Upper lobe of left lung (tissue), 6 donors: ENCODE results near the gene MPPED2. TPM values are rescaled to one million over a fixed set of nuclear protein-coding genes. Genes with fewer than 3 reads are reported as not detected.

Source experiments
- ATAC-seq, 2 donors: fragments of 200-7000 bp; cut with Tn5 transposase; one replicate each; pipeline ENCODE4 v1.9.1; 2022; ENCODE audit warnings: mild to moderate bottlenecking in 2 of 2, moderate library complexity in 2 of 2; ENCODE audit not compliant: low FRiP score in 2 of 2
- DNase-seq, 2 donors: peaks; one replicate each; pipeline ENCODE4 v3.0.0-alpha.2; 2019 to 2020
- H3K27ac ChIP-seq, 4 donors: fragments of 200-600 bp; sonication (generic); one replicate each; pipeline ENCODE4 v1.5.1; 2016 to 2019
- H3K27me3 ChIP-seq, 4 donors: fragments of 200-600 bp; sonication (generic); one replicate each; pipeline ENCODE4 v1.5.1; 2017 to 2019
- H3K36me3 ChIP-seq, 4 donors: fragments of 200-600 bp; sonication (generic); one replicate each; pipeline ENCODE4 v1.5.1; 2016 to 2019
- H3K4me1 ChIP-seq, 4 donors: fragments of 200-600 bp; sonication (generic); one replicate each; pipeline ENCODE4 v1.5.1; 2018 to 2019
- H3K4me3 ChIP-seq, 4 donors: fragments of 200-600 bp; sonication (generic); one replicate each; pipeline ENCODE4 v1.5.1; 2017 to 2019; ENCODE audit warnings: mild to moderate bottlenecking in 2 of 4, moderate library complexity in 1 of 4
- H3K9me3 ChIP-seq, 4 donors: fragments of 200-600 bp; sonication (generic); one replicate each; pipeline ENCODE4 v1.5.1; 2018 to 2019
- EP300 ChIP-seq, 4 donors: sonication (generic); formaldehyde crosslinking; IDR thresholded peaks; one replicate each; pipeline ENCODE4 v1.5.1; 2017; ENCODE audit warnings: antibody characterized with exemption in 4 of 4, control low read depth in 2 of 4
- POLR2A ChIP-seq, 4 donors: fragments of 450-650 bp; IDR thresholded peaks; one replicate each; pipeline ENCODE4 v1.5.1; 2016 to 2017; ENCODE audit warnings: antibody characterized with exemption in 4 of 4, mild to moderate bottlenecking in 2 of 4
- POLR2AphosphoS5 ChIP-seq, 2 donors: sonication (generic); formaldehyde crosslinking; IDR thresholded peaks; one replicate each; pipeline ENCODE4 v1.5.1; 2017; ENCODE audit warnings: antibody characterized with exemption in 2 of 2
- WGBS, 2 donors: methylation state at CpG; one replicate each; pipeline ENCODE4 v1.1.5; 2017 to 2018; 5-methylcytosine and 5-hydroxymethylcytosine counted together
- total RNA-seq, 6 donors: library from RNA; depleted of rRNA in 4 of 6; stranded (reverse); fragments of >200 nt in 4 of 6; gene quantifications; one replicate each; pipeline versions ENCODE4 v1.1.0 to v1.2.1, GENCODE V29; 2016 to 2021
- TF ChIP-seq, protein P1 (sequence below), 6 experiments: fragments of 450-650 bp in 4 of 6; fragments of 200-600 bp in 2 of 6; sonication (generic) in 2 of 6; IDR thresholded peaks; one replicate each; pipeline ENCODE4 v1.5.1; 2016 to 2019; ENCODE audit warnings: antibody characterized with exemption in 6 of 6
- donor health status: DM: no; HTN: no; CAD: no; lungs with moderate emphysema.
- donor health status: DM: no; HTN: yes; CAD: no; lungs with severe emphysema.

Gene MPPED2
- total RNA-seq, 6 donors from 2014 or later = 0.20 to 3.8 (median 0.49) TPM; not detected in 1

DNA sequence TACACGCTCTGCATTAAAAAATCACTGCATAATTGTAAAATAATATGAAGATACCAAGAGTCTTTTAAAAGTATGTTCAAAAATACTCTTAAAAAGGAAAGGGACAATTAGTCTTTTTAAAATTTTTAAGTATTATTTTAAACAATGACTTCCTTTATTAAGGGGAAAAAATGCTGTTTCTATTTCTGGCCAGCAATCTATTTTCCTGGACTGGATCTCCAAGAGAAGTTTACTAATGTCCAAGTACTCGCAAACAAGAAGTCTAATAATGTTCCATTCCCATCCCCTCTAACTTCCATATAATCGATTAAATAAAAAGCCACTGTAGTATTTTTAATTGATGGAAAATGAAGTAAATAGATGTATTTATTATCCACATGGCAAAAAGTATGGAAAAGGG, 123.7 kb downstream of the MPPED2 start:
- TF ChIP-seq POLR2A (IDR thresholded peaks at IDR 0.05) (no peak), POLR2AphosphoS5 (IDR thresholded peaks at IDR 0.05) (no peak)
- WGBS, 2 donors = 67 to 82% methylated on average over 3 of the region's 3 CpGs
- Histone ChIP-seq H3K9me3 (no peaks in the 10 kb centered on the region), H3K27ac (no peak overlapping the region), H3K4me1 (no peaks in the 10 kb centered on the region), H3K4me3 (no peak overlapping the region), H3K36me3 (no peaks in the 10 kb centered on the region), H3K27me3 (no peaks in the 10 kb centered on the region)
- no peak for DNase-seq
- no peak for ATAC-seq

DNA sequence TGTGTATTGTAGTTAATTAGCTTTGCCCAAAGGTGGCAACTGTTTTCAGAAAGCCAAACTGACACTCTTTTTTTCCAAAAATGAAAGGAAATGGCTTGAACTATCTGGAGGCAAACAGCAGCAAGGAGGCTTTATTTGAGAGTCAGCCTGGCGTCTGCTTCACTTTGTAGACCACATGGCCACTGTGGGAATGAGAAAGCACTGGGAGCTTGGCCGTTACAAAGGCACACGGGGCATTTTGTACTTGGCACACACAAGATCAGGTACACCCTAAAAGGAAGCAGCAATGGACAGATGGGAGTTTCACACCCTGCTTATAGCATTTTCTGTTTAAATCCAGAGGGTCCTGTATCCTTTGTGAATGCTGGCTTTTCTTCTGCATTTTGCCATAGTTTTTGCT, 126.3 kb downstream of the MPPED2 start:
- Histone ChIP-seq H3K27me3 (no peaks in the 10 kb centered on the region), H3K9me3 (no peaks in the 10 kb centered on the region), H3K27ac (no peak overlapping the region), H3K36me3 (no peaks in the 10 kb centered on the region), H3K4me3 (no peak overlapping the region), H3K4me1 (peaks cover 0 to 5% (median 0%) of the 10 kb centered on the region in 4 donors)
- 72 to 73% methylated on average over 3 of the region's 3 CpGs for WGBS, 2 donors
- TF ChIP-seq POLR2AphosphoS5 (IDR thresholded peaks at IDR 0.05) = no peak
- no peak for TF ChIP-seq POLR2A (IDR thresholded peaks at IDR 0.05)
- TF ChIP-seq, protein P1, sequence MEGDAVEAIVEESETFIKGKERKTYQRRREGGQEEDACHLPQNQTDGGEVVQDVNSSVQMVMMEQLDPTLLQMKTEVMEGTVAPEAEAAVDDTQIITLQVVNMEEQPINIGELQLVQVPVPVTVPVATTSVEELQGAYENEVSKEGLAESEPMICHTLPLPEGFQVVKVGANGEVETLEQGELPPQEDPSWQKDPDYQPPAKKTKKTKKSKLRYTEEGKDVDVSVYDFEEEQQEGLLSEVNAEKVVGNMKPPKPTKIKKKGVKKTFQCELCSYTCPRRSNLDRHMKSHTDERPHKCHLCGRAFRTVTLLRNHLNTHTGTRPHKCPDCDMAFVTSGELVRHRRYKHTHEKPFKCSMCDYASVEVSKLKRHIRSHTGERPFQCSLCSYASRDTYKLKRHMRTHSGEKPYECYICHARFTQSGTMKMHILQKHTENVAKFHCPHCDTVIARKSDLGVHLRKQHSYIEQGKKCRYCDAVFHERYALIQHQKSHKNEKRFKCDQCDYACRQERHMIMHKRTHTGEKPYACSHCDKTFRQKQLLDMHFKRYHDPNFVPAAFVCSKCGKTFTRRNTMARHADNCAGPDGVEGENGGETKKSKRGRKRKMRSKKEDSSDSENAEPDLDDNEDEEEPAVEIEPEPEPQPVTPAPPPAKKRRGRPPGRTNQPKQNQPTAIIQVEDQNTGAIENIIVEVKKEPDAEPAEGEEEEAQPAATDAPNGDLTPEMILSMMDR (IDR thresholded peaks at IDR 0.05) = no peak
- no peak for TF ChIP-seq EP300 (IDR thresholded peaks at IDR 0.05)
- ATAC-seq (no peak), DNase-seq (no peak)

DNA sequence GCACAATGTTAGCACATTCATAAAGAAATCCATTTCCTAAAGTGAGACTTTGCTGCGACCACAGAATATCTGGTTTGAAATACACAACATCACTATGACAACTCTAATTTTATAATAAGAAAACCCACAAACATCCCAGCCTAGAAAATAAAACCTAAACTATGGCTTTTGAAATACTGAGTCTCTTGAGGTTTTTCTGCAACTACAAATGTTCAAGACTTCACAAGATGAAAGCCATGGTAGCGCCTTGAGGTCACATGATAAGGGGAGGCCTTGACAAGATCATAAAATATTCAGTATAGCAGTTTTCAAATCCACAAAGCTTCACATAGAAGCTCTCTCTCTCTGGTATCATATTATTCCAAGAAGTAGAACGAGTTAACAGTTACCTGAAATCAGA, 126.8 kb downstream of the MPPED2 start:
- H3K27ac ChIP-seq = no peak overlapping the region
- no peaks in the 10 kb centered on the region for H3K36me3 ChIP-seq
- ATAC-seq = no peak
- TF ChIP-seq POLR2AphosphoS5 (IDR thresholded peaks at IDR 0.05) (no peak), EP300 (IDR thresholded peaks at IDR 0.05) (no peak), POLR2A (IDR thresholded peaks at IDR 0.05) (no peak)
- TF ChIP-seq, protein P1 (IDR thresholded peaks at IDR 0.05) = no peak
- no peaks in the 10 kb centered on the region for H3K27me3 ChIP-seq
- no peak for DNase-seq
- H3K9me3 ChIP-seq = no peaks in the 10 kb centered on the region
- H3K4me3 ChIP-seq = no peak overlapping the region
- 87 to 97% methylated on average over 3 of the region's 3 CpGs for WGBS, 2 donors
- peaks cover 0 to 6% (median 0%) of the 10 kb centered on the region in 4 donors for H3K4me1 ChIP-seq

DNA sequence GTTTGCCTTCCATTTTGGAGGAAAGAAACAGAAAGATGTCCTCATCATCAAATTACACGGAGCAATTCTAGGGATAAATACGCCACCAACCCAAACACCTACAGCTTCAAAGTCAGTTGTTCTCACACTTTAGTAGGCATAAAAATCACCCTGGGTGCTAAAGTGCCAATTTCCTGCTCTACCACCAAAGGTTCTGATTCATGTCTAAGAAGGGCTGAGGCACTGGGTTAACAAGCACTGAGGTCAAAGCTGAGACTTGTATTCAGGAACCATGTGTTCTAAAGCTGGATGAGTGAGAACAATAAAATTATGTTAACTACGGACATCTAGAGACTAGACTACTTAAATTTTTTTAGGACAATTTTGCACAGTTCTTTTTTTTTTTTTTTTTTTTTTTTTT, 127.6 kb downstream of the MPPED2 start:
- DNase-seq (no peak), ATAC-seq (no peak)
- WGBS, 2 donors = 86 to 90% methylated on average over 3 of the region's 3 CpGs
- no peaks in the 10 kb centered on the region for H3K27me3 ChIP-seq
- TF ChIP-seq POLR2A (IDR thresholded peaks at IDR 0.05) (no peak), POLR2AphosphoS5 (IDR thresholded peaks at IDR 0.05) (no peak), EP300 (IDR thresholded peaks at IDR 0.05) (no peak)
- TF ChIP-seq, protein P1 (IDR thresholded peaks at IDR 0.05) = no peak
- H3K4me3 ChIP-seq = no peak overlapping the region
- no peaks in the 10 kb centered on the region for H3K36me3 ChIP-seq
- peaks cover 0 to 10% (median 6%) of the 10 kb centered on the region in 4 donors for H3K4me1 ChIP-seq
- H3K27ac ChIP-seq = no peak overlapping the region
- no peaks in the 10 kb centered on the region for H3K9me3 ChIP-seq

DNA sequence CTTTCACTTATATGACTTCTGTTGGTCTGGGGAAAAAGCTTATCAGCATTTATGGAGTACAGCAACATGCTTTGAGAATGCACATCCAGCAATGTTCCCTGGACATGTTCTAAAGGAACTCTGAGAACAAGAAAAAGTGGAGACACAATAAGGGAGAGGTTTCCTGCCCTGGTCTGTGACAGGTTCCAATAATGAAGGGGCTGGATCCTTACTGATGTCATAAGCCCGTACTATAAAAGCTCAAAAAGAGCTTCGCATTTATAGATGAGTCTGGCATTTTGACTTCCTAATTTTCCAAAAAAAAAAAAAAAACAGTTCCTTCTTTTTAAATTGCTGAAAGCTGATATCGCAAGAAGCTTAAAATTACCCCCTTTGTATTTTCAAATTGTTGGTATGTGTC, 129.1 kb downstream of the MPPED2 start:
- no peaks in the 10 kb centered on the region for H3K36me3 ChIP-seq
- H3K4me3 ChIP-seq = no peak overlapping the region
- no peak for DNase-seq
- TF ChIP-seq EP300 (IDR thresholded peaks at IDR 0.05) = no peak
- TF ChIP-seq, protein P1 (IDR thresholded peaks at IDR 0.05) = no peak
- TF ChIP-seq POLR2A (IDR thresholded peaks at IDR 0.05) = no peak
- TF ChIP-seq POLR2AphosphoS5 (IDR thresholded peaks at IDR 0.05) = no peak
- peak in 1 of 2 donors; percentile 74 for ATAC-seq
- 64 to 71% methylated on average over 3 of the region's 3 CpGs for WGBS, 2 donors
- H3K9me3 ChIP-seq = no peaks in the 10 kb centered on the region
- no peaks in the 10 kb centered on the region for H3K27me3 ChIP-seq
- peaks cover 0 to 12% (median 9%) of the 10 kb centered on the region in 4 donors for H3K4me1 ChIP-seq
- H3K27ac ChIP-seq = no peak overlapping the region
